ENCODE data around the gene OXSR1.
A peak's percentile ranks its signal among the peaks of the same experiment; 100 is the strongest.

OXSR1 gene

GRCh38 chr3:38297947-38298711 lies 132.8 kb downstream of the OXSR1 start:
- no peak for TF ChIP-seq EZH2phosphoT487 (IDR thresholded peaks at IDR 0.05; ENCODE audit: borderline replicate concordance)
- peak; percentile 72 for TF ChIP-seq CTCF (conservative IDR thresholded peaks at IDR 0.05; ENCODE audit: low read length)
- Histone ChIP-seq H3K9ac (ENCODE audit: low read depth, low read length, poor library complexity, severe bottlenecking) (no peak overlapping the region), H3K4me2 (ENCODE audit: low read depth, low read length, poor library complexity, severe bottlenecking) (no peak overlapping the region), H3K4me3 (ENCODE audit: low read length, poor library complexity, severe bottlenecking) (no peak overlapping the region), H3K9me3 (ENCODE audit: insufficient read depth, low read depth, low read length) (no peaks in the 10 kb centered on the region), H3K79me2 (ENCODE audit: insufficient read depth, low read length) (no peaks in the 10 kb centered on the region), H3K36me3 (ENCODE audit: insufficient read depth, low read length) (no peaks in the 10 kb centered on the region), H3K4me1 (ENCODE audit: insufficient read depth, low read length, poor library complexity, severe bottlenecking) (no peaks in the 10 kb centered on the region), H3K27me3 (ENCODE audit: insufficient read depth, low read length, poor library complexity, severe bottlenecking) (no peaks in the 10 kb centered on the region), H3F3A (ENCODE audit: low read depth) (no peaks in the 10 kb centered on the region), H2AFZ (ENCODE audit: low read length) (no peak overlapping the region), H3K9me2 (replicated peaks; ENCODE audit: low read depth, low read length) (no peaks in the 10 kb centered on the region), H4K20me1 (ENCODE audit: insufficient read depth, low read length, poor library complexity, severe bottlenecking) (no peaks in the 10 kb centered on the region)

All from Loucy (cell line).